ENCODE measurements around the gene XRCC4.

The XRCC4 gene

DNA sequence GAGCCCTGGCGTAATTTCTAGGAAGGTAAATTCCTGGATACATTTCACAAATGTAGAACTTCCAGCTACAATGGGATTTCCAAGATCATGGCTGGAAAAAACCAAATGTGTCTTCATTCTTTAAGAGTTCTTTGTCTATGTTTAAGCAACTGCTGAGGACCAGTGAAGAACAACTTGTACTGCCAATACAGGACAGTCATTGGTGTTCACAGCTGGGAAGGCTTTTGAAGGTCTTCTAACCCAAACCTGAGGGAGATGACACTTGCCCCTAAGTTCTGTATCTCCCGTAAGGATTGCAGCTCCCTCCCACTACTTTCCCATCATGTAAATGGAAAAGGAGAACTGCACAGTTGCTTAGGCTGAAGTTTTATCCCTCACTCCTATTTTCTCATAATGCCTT is 28.5 kb upstream of the XRCC4 start:
- peak overlapping the region; percentile 68 to 85 (median 74) for H3K27ac Mint-ChIP-seq
- H3K36me3 Mint-ChIP-seq (ENCODE audit: low read depth): peaks cover 38% of the 10 kb centered on the region
- no peak overlapping the region for H3K4me3 Mint-ChIP-seq
- no peaks in the 10 kb centered on the region for H3K27me3 Mint-ChIP-seq (ENCODE audit: low read depth)
- no peaks in the 10 kb centered on the region for H3K9me3 Mint-ChIP-seq
- peaks cover 23% of the 10 kb centered on the region for H3K4me1 Mint-ChIP-seq
- TF ChIP-seq, protein P1, sequence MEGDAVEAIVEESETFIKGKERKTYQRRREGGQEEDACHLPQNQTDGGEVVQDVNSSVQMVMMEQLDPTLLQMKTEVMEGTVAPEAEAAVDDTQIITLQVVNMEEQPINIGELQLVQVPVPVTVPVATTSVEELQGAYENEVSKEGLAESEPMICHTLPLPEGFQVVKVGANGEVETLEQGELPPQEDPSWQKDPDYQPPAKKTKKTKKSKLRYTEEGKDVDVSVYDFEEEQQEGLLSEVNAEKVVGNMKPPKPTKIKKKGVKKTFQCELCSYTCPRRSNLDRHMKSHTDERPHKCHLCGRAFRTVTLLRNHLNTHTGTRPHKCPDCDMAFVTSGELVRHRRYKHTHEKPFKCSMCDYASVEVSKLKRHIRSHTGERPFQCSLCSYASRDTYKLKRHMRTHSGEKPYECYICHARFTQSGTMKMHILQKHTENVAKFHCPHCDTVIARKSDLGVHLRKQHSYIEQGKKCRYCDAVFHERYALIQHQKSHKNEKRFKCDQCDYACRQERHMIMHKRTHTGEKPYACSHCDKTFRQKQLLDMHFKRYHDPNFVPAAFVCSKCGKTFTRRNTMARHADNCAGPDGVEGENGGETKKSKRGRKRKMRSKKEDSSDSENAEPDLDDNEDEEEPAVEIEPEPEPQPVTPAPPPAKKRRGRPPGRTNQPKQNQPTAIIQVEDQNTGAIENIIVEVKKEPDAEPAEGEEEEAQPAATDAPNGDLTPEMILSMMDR (IDR thresholded peaks at IDR 0.05; ENCODE audit: unreplicated experiment in 3 of 3): no peak

DNA sequence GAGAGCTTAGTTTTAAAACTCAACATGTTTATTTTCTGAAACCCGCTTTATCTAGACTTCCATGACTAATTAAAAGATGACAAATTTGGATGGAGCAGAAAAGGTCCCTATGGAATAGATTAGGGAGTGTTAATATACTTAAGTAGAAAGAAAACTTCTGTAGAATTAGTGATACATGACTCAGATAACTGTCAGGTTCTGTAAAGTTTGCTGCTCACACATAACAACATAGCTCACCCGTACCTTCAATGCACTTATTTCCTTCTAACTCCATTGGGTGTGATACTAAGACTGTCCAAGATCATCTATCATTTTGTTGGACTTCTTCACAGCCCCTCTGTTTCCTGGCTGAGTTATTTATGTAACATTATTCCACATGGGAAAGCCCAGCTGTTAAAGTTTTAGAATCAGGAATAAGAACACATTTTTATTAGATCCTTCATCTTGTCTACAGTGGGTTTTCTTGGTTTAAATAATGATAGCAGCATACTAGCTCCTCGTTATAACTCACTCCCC is 27.9 kb upstream of the XRCC4 start:
- Mint-ChIP-seq H3K36me3 (ENCODE audit: low read depth) (peaks cover 44% of the 10 kb centered on the region), H3K27ac (peak overlapping the region; percentile 68 to 85 (median 74)), H3K4me3 (no peak overlapping the region), H3K4me1 (peaks cover 29% of the 10 kb centered on the region), H3K9me3 (no peaks in the 10 kb centered on the region), H3K27me3 (ENCODE audit: low read depth) (no peaks in the 10 kb centered on the region)
- TF ChIP-seq, protein P1 (IDR thresholded peaks at IDR 0.05; ENCODE audit: unreplicated experiment in 3 of 3): no peak

DNA sequence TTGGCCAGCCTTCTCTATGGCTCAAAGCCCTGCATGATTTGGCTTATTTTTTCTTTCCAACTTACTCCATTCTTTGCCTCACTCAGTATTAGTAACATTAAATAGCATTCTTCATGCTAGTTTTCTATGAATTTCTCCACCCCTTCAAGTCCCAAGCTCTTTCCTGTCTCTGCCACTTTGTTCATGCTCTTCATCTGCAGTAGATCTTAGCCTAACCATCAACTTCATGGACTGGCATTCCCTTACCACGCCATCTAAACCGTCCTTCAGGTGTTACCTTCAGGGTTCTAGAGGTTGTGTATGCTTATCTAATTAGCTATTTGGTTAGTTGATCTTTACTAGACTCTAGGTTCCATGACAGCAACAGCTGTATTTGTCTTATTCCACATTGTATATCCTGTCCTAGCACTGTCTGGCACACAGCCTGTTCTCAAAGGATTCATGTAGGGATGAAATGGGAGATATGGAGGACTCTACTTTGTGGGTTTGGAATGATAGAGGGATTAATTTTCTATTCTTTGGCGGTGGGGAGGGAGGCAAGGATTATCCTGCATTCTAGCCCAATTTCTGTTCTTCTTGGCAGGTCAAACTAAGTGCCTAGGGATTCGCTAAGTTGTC is 26.5 kb upstream of the XRCC4 start:
- H3K27me3 Mint-ChIP-seq (ENCODE audit: low read depth): no peaks in the 10 kb centered on the region
- TF ChIP-seq, protein P1 (IDR thresholded peaks at IDR 0.05; ENCODE audit: unreplicated experiment in 3 of 3): no peak
- peaks cover 56% of the 10 kb centered on the region for H3K36me3 Mint-ChIP-seq (ENCODE audit: low read depth)
- H3K27ac Mint-ChIP-seq: peak overlapping the region; percentile 6 to 22 (median 21)
- H3K9me3 Mint-ChIP-seq: no peaks in the 10 kb centered on the region
- H3K4me3 Mint-ChIP-seq: no peak overlapping the region
- peaks cover 35% of the 10 kb centered on the region for H3K4me1 Mint-ChIP-seq

DNA sequence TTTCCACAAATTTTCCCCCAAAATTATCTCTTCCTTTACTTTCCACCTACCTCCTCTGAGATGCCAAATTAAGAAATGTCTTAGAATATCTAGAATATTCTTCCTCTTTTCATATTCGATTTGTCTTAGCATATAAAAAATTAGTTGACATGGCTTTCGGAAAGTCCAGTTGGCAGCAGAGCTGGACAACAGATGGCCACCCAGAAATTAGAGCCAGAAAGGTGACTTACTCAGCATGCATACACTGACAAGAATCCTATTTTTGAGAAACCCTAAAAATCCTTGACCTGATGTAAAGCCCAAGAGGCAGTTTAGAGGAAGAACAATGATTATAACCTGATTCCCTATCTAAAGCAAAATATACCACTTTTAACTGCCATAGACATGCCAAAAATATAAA is 22.2 kb upstream of the XRCC4 start:
- Mint-ChIP-seq H3K9me3 (no peaks in the 10 kb centered on the region), H3K27ac (peak overlapping the region in 1 of 3 experiments; percentile 34), H3K27me3 (ENCODE audit: low read depth) (no peaks in the 10 kb centered on the region), H3K36me3 (ENCODE audit: low read depth) (peaks cover 64% of the 10 kb centered on the region), H3K4me3 (no peak overlapping the region), H3K4me1 (peaks cover 46% of the 10 kb centered on the region)
- TF ChIP-seq, protein P1 (IDR thresholded peaks at IDR 0.05; ENCODE audit: unreplicated experiment in 3 of 3): no peak

DNA sequence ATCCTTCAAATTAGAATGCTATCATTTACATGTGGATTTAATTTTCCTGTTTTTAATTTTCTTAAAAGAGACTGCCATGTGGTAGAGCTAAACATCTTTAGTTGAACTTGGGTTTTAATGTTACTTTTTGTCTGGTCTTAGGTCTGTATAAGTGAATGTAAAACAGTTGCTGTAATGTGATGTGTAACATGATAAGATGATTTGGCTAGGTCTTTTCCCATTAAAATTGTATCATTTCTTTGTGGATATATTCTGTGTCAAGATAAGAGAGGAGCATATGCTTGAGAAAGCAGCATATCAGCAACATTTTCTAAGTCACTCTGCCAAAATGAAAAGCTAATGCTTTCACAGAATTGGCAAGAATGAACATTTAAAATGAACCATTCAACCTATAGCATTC is 18.6 kb upstream of the XRCC4 start:
- Mint-ChIP-seq H3K9me3 (no peaks in the 10 kb centered on the region), H3K27ac (peak overlapping the region; percentile 53 to 68 (median 57)), H3K4me3 (no peak overlapping the region), H3K36me3 (ENCODE audit: low read depth) (peaks cover 53% of the 10 kb centered on the region), H3K27me3 (ENCODE audit: low read depth) (no peaks in the 10 kb centered on the region), H3K4me1 (peaks cover 37% of the 10 kb centered on the region)
- TF ChIP-seq, protein P1 (IDR thresholded peaks at IDR 0.05; ENCODE audit: unreplicated experiment in 3 of 3): no peak

DNA sequence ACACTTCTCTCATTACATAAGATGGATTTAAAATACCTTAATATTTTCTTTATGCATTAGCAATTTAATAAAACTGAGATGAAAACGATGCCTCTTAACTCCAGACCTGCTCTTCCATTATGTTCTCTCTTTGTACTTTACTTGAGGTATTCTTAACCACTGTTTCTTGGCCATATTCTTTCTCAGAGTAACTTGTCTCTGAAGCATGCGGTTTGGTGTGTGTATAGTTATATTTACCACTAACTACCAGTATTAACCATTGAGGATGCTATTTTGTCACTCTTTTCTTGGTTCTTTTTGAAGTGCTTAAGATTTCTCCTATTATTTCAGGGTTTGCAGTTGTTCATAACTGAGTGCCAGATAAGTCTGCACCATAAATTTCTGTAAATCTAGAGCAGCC is 18.0 kb upstream of the XRCC4 start:
- Mint-ChIP-seq H3K27me3 (ENCODE audit: low read depth) (no peaks in the 10 kb centered on the region), H3K36me3 (ENCODE audit: low read depth) (peaks cover 49% of the 10 kb centered on the region), H3K4me3 (no peak overlapping the region), H3K27ac (peak overlapping the region; percentile 53 to 68 (median 57)), H3K9me3 (no peaks in the 10 kb centered on the region), H3K4me1 (peaks cover 31% of the 10 kb centered on the region)
- TF ChIP-seq, protein P1 (IDR thresholded peaks at IDR 0.05; ENCODE audit: unreplicated experiment in 3 of 3): no peak

Measured in nephron (organoid).